HG03442 (cell line): Measurements from ENCODE around the gene KRTAP5-3.
"Not testable (repeated sequence)": the region's sequence is repeated elsewhere in the genome, so short reads cannot be mapped to it uniquely, and the experiment has no call there.

Experiments used
- ATAC-seq: cut with Tn5 transposase; IDR thresholded peaks from one replicate; pipeline ENCODE4 v1.9.1; 2021; ENCODE audit warnings: mild to moderate bottlenecking, moderate library complexity; ENCODE audit not compliant: unreplicated experiment

Gene KRTAP5-3

GRCh38 chr11:1623716-1624115 lies 15.5 kb upstream of the KRTAP5-3 start:
- ATAC-seq: no peak

DNA sequence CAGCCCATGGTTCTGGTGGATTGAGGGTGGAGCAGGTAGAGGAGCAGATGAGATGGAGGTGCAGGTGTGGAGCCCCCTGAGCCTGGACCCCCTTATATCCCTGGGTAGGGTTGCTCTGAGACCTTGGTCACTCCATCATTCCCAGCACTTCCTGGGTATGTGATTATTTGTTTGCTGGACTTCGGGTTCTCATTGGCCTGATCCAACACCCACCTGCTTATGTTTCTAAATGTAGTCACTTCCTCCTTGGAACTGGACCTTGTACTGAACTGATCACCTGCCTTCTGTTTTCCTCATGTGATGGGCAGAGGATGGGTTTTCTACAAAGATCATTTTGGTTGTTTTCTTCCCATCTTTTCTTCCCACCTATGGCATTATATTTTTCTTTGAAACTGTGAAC lies 13.8 kb upstream of the KRTAP5-3 start, which contains the start of gene KRTAP5-4:
TSS of gene KRTAP5-4 (minus strand) at position 53 of the 400 bp plus-strand sequence. CDS start at position 8, 45 bp downstream.
- no peak for ATAC-seq

- ATAC-seq: no peak
These were observed 11.2 kb upstream of the KRTAP5-3 start for GRCh38 chr11:1619449-1619848.

DNA sequence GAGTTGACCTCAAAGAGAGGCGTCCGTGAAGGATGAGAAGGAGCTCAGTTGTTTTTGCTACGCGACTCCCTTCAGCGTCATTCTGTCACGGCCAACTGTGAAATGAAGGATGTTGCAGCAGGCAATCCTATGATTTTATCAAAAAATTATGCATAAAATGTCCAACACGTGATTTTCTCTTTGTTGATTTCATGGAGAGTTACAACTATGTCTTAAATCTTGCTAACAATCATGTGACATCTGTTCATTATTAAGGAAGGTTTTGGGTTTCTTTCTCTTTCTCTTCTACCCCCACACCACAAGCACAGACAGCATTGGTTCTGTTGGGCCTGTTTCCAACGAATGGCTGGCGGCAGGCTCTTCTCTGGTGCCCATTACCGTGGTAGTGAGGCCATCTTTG lies 10.0 kb upstream of the KRTAP5-3 start:
- no peak for ATAC-seq

DNA sequence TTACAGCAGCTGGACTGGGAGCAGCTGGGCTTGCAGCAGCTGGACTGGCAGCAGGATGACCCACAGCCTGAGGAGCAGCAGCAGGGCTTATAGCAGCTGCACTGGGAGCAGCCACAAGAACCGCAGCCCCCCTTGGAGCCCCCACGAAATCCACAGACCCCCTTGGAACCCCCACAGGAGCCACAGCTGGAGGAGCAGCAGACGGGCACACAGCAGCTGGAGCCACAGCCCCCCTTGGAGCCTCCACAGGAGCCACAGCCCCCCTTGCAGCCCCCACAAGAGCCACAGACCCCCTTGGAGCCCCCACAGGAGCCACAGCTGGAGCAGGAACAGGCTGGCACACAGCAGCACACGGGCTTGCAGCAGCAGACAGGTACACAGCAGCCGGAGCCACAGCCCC lies 362 bp downstream of the KRTAP5-3 start:
- ATAC-seq: not testable (repeated sequence)

DNA sequence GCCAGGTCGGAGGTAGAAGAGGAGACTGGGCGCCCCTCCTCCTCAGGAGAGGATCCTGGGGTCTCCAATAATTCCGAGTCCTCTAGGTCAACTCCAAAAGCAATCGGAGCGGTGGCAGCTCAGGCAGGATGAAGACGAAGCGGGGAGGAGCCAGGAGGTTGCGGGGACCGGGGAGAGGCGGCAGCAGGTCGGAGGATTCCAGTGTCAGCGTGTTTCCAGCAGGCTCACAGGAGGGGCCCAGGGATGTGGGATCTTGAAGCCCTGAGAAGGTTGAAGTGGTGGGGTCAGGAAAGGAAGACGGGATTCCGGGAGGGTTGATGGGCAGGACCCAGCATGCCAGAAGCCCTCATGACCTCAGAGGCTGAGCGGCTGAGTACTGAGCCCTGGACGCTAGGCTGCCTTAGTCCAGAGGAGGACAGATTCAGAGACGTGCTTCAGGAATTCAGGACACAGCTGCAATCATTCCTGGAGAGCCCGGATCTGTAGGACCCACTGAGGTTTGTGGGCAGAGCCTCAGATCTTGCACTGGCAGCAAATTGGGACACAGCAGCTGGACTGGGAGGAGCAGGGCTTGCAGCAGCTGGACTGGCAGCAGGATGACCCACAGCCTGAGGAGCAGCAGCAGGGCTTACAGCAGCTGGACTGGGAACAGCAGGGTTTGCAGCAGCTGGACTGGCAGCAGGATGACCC lies 962 bp downstream of the KRTAP5-3 start:
- ATAC-seq: not testable (repeated sequence)

DNA sequence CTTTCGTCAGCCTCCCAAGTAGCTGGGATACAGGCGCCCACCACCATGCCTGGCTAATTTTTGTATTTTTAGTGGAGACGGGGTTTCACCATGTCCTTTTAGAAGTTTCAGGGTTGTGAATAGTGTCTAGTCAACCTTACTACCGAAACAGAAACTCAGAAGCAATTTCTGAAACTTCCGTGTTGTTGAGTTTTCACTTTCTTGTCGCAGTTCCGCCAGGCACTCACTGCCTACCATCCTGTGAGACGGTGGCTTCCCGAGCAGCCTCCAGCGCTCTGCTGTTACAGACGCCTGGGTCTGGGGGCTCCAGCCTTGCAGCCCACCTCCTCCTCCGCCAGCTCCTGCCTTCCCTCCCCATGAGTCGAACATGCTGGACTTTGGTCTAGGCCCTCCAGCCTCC lies 2.3 kb downstream of the KRTAP5-3 start:
- not testable (repeated sequence) for ATAC-seq

DNA sequence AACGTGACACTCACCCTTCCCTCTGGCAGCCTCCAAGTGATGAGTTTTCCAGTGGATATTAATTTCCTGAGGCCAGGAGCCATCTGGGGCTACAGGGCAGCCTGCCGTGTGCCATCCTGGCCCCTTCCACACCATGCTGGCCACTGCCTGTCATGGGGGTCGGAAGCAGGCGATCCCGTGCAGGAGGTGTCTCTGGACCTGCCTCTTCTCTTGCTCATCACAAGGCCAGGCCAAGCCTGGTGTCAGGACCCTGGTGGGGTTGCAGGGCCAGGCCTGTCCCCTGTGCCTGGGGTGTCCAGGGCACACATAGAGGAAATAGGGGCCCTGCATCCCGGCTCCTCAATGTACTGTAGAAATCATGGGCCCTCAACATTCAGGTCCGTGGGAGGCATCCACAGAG lies 3.6 kb downstream of the KRTAP5-3 start:
- no peak for ATAC-seq

DNA sequence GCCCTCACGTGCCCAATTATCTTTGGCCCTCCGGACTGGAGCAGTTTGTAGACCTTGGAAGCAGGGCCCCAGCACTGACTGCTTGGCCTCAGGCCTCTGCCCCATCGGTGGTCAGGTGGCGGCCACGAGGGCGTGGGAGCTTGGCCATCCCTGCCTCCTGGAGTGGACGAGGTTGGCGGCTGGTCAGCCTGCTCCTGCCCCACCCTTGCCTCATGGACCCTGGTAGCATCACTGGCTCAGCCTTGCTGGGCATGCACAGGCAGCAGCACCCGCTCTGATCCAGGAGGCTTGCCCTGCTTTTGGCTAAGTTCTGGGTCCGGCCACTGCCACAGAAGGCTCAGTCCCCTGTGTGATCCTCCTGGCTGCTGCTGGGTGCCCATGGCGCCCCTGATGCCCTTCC lies 4.1 kb downstream of the KRTAP5-3 start:
- ATAC-seq: no peak

- no peak for ATAC-seq
These were observed 4.6 kb downstream of the KRTAP5-3 start for GRCh38 chr11:1603629-1604028.

- not testable (repeated sequence) for ATAC-seq
These were observed 6.6 kb downstream of the KRTAP5-3 start for GRCh38 chr11:1601663-1602062.

DNA sequence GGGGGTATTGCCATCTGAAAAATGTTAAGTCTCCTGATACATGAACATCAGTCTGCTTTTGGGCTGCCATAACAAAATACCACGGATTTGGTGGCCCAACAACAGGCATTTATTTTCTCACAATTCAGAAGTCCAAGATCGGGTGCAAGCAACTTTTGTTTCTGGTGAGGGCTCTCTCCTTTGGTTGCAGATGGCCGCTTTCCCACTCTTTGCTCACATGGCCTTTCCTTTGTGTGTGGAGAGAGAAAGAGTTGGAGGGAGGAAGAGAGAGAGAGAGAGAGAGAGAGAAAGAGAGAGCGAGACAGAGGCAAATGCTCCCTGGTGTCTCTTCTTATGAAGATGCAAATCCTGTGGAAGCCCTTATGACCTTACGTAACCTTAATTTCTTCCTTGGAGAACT lies 7.6 kb downstream of the KRTAP5-3 start:
- no peak for ATAC-seq

- ATAC-seq: no peak
These were observed 9.4 kb downstream of the KRTAP5-3 start for GRCh38 chr11:1598816-1599215.

GRCh38 chr11:1598406-1598805 lies 9.9 kb downstream of the KRTAP5-3 start:
- not testable (repeated sequence) for ATAC-seq

DNA sequence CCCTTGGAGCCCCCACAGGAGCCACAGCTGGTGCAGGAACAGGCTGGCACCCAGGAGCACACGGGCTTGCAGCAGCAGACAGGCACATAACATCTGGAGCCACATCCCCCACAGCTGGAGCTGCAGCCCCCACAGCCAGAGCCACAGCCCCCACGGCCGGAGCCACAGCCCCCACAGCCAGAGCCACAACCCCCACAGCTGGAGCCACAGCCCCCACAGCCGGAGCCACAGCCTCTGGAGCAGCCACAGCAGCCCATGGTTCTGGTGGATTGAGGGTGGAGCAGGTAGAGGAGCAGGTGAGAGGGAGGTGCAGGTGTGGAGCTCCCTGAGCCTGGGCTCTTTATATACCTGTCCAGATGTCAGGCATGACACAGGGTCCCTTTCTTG lies 10.3 kb downstream of the KRTAP5-3 start, which contains the start of gene KRTAP5-2:
TSS of gene KRTAP5-2 (minus strand) at position 301 of the 387 bp plus-strand sequence. CDS start at position 257, 44 bp downstream.
- no peak for ATAC-seq

GRCh38 chr11:1597331-1597993 lies 10.8 kb downstream of the KRTAP5-3 start:
- ATAC-seq: no peak

- ATAC-seq: not testable (repeated sequence)
These were observed 11.6 kb downstream of the KRTAP5-3 start for GRCh38 chr11:1596576-1597121.

GRCh38 chr11:1595994-1596575 lies 12.2 kb downstream of the KRTAP5-3 start:
- ATAC-seq: not testable (repeated sequence)

GRCh38 chr11:1592628-1593027 lies 15.6 kb downstream of the KRTAP5-3 start:
- no peak for ATAC-seq

GRCh38 chr11:1589996-1590395 lies 18.3 kb downstream of the KRTAP5-3 start:
- ATAC-seq: no peak

GRCh38 chr11:1589191-1589963 lies 18.9 kb downstream of the KRTAP5-3 start:
- not testable (repeated sequence) for ATAC-seq
